Measurements from ENCODE around the gene LMO3. TPM values are rescaled to one million over a fixed set of nuclear protein-coding genes. Genes with fewer than 3 reads are reported as not detected.
"Not testable (repeated sequence)": the region's sequence is repeated elsewhere in the genome, so short reads cannot be mapped to it uniquely, and the experiment has no call there.

The LMO3 gene
- total RNA-seq, 1 donor from 2014 or later = 0.69 TPM

DNA sequence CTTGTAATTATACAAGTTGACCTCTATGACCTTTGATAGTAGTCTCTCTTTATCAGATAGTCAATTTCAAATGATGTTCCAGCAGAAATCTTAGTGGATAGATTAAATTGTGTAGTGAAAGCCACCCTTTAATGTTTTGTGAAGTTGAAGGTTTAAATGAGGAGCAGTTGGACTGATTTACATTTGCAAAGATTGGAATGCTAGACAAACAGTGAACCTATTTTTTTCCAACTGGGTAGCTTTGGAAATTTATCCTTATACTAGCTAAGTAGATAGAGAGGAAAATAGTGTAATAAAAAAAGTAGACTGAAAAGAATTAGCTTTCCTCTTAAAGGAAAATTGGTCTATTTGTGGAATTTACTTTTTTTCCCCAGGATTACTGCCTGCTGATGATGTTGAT lies 53.7 kb downstream of the LMO3 start:
- H3K9me3 Mint-ChIP-seq = no peaks in the 10 kb centered on the region
- H3K4me3 Mint-ChIP-seq = no peak overlapping the region
- H3K36me3 Mint-ChIP-seq = no peaks in the 10 kb centered on the region
- H3K27ac Mint-ChIP-seq = no peak overlapping the region
- TF ChIP-seq, protein P1, sequence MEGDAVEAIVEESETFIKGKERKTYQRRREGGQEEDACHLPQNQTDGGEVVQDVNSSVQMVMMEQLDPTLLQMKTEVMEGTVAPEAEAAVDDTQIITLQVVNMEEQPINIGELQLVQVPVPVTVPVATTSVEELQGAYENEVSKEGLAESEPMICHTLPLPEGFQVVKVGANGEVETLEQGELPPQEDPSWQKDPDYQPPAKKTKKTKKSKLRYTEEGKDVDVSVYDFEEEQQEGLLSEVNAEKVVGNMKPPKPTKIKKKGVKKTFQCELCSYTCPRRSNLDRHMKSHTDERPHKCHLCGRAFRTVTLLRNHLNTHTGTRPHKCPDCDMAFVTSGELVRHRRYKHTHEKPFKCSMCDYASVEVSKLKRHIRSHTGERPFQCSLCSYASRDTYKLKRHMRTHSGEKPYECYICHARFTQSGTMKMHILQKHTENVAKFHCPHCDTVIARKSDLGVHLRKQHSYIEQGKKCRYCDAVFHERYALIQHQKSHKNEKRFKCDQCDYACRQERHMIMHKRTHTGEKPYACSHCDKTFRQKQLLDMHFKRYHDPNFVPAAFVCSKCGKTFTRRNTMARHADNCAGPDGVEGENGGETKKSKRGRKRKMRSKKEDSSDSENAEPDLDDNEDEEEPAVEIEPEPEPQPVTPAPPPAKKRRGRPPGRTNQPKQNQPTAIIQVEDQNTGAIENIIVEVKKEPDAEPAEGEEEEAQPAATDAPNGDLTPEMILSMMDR (IDR thresholded peaks at IDR 0.05; ENCODE audit: unreplicated experiment) = no peak
- H3K4me1 Mint-ChIP-seq = peaks cover 3% of the 10 kb centered on the region
- no peak for DNase-seq (ENCODE audit: low spot score in 2 of 2, unreplicated experiment in 2 of 2)
- peaks cover 9% of the 10 kb centered on the region for H3K27me3 Mint-ChIP-seq (ENCODE audit: low read depth)

DNA sequence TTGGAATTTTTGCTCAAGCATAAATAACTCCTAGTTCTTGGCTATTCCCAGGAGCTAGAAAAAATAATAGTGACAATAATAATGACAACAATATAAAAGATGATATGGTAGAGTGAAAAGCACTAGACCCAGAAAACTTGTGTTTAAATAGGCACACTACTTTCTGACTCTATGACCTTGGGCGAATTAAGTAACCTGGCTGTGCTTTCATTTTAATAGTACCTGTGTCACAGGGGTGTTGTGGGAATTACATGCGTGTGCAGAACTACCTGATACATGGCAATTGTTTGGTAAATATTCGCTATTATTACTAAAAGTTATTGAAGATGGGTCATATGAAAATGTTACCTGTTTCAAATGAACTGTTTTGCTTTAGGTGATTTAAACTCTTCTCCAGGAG lies 60.1 kb downstream of the LMO3 start:
- no peak overlapping the region for H3K27ac Mint-ChIP-seq
- TF ChIP-seq, protein P1 (IDR thresholded peaks at IDR 0.05; ENCODE audit: unreplicated experiment) = no peak
- H3K27me3 Mint-ChIP-seq (ENCODE audit: low read depth) = no peaks in the 10 kb centered on the region
- no peak for DNase-seq (ENCODE audit: low spot score in 2 of 2, unreplicated experiment in 2 of 2)
- no peaks in the 10 kb centered on the region for H3K4me1 Mint-ChIP-seq
- no peaks in the 10 kb centered on the region for H3K36me3 Mint-ChIP-seq
- no peaks in the 10 kb centered on the region for H3K9me3 Mint-ChIP-seq
- no peak overlapping the region for H3K4me3 Mint-ChIP-seq

DNA sequence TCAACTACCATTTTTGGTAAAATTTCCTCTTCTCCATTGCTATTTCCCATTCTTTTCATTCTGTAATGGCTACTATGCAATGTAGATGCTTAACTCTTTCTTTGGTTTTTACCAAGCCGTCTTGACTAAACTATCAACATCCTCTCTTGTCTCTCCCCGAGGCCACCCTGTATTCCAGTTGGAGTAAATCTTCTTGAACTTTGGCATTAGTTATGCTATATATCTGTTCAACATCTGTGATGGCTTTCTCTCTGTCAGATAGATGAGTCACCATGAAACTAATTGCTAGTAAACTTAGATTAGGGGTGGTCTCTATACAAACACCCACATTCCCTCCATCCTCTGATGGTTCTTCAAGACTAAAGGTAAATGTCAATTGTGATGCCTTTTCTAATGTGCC lies 63.4 kb downstream of the LMO3 start:
- Mint-ChIP-seq H3K27me3 (ENCODE audit: low read depth) (no peaks in the 10 kb centered on the region), H3K27ac (no peak overlapping the region), H3K4me3 (no peak overlapping the region), H3K36me3 (no peaks in the 10 kb centered on the region), H3K4me1 (no peaks in the 10 kb centered on the region), H3K9me3 (peaks cover 5% of the 10 kb centered on the region)
- no peak for DNase-seq (ENCODE audit: low spot score in 2 of 2, unreplicated experiment in 2 of 2)
- TF ChIP-seq, protein P1 (IDR thresholded peaks at IDR 0.05; ENCODE audit: unreplicated experiment) = no peak

DNA sequence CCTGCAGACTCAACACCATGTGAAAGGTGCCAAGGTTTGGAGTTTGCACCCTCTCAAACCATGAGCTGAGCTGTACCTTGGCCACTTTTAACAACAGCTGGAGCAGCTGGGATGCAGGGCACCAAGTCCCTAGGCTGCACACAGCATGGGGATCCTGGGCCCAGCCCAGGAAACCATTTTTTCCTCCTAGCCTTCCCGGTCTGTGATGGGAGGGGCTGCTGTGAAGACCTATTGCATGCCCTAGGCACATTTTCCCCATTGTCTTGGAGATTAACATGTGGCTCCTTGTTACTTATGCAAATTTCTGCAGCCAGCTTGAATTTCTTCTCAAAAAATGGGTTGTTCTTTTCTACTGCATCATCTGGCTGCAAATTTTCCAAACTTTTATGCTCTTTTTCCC lies 68.3 kb downstream of the LMO3 start:
- not testable (repeated sequence) for H3K4me1 Mint-ChIP-seq

DNA sequence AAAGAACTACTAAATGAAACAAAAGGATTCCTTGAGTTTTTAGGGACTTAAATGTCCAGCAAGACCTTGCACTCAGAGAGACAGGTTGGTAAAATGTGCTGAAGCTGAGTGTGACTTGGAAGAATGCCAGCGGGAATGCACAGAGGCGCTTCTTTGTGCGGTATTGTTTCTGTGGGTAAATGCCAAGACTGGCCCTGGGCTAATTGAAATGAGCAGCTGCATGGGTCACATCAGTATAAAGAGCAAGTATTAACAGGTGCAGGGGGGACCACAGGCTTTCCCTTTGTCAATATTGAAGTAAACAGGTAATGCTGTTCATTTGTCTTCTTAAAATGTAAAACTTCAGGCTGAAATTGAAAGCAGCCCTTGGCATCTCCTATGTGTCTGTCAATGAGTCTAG lies 74.3 kb downstream of the LMO3 start:
- no peak for DNase-seq (ENCODE audit: low spot score in 2 of 2, unreplicated experiment in 2 of 2)
- Mint-ChIP-seq H3K4me3 (no peak overlapping the region), H3K4me1 (no peaks in the 10 kb centered on the region), H3K9me3 (peaks cover 3% of the 10 kb centered on the region), H3K27ac (no peak overlapping the region), H3K36me3 (no peaks in the 10 kb centered on the region), H3K27me3 (ENCODE audit: low read depth) (peaks cover 6% of the 10 kb centered on the region)
- TF ChIP-seq, protein P1 (IDR thresholded peaks at IDR 0.05; ENCODE audit: unreplicated experiment) = no peak

More for the DNA sequence above, 68.3 kb downstream of the LMO3 start:
- H3K27me3 Mint-ChIP-seq (ENCODE audit: low read depth); H3K9me3 Mint-ChIP-seq; H3K27ac Mint-ChIP-seq; DNase-seq (ENCODE audit: low spot score in 2 of 2, unreplicated experiment in 2 of 2); H3K4me3 Mint-ChIP-seq; H3K36me3 Mint-ChIP-seq: not testable (repeated sequence)

DNA sequence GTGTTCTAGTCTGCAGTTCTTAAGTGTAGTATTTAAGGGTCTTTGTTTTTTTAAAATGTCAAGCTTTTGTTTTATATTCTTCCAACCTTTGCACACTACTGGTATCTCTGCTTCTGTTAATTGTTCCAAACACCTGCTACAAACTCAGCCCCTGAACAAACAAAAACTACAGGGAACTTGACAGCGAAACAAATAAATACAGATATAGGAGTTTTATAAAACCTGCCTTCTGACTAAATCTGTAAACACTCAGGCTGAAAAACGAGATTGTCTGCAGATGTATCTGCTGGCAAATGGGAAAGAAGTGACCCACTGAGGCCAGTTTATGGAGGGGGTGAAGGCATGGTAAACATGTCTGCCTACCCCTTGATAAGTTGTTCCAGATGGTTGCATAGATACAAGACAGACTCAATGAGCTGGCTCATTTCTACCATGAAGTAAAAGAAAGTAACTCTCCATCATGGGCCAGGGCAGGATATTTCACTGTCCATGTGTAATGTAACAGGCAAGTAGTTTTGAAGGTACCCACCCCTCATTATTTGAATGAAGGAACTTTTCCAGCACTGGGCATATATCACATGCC lies 75.6 kb downstream of the LMO3 start:
- Mint-ChIP-seq H3K27me3 (ENCODE audit: low read depth) (peaks cover 6% of the 10 kb centered on the region), H3K27ac (no peak overlapping the region), H3K4me3 (no peak overlapping the region), H3K4me1 (no peaks in the 10 kb centered on the region), H3K9me3 (peaks cover 4% of the 10 kb centered on the region), H3K36me3 (no peaks in the 10 kb centered on the region)
- DNase-seq (ENCODE audit: low spot score in 2 of 2, unreplicated experiment in 2 of 2) = no peak
- TF ChIP-seq, protein P1 (IDR thresholded peaks at IDR 0.05; ENCODE audit: unreplicated experiment) = no peak

Data from mesothelial cell of epicardium (in vitro differentiated cells).